Lower leg skin (tissue), 4 donors: ENCODE results near the gene YPEL1. TPM values are rescaled to one million over a fixed set of nuclear protein-coding genes. Genes with fewer than 3 reads are reported as not detected.

Experiments
- DNase-seq, 2 donors: peaks; one replicate each; pipeline ENCODE4 v3.0.0-alpha.2; 2019; ENCODE audit warnings: low spot score in 2 of 2
- H3K4me3 ChIP-seq: fragments of 200-600 bp; sonication (generic); 2 replicates; pipeline ENCODE4 v1.5.1; 2017; ENCODE audit warnings: mild to moderate bottlenecking, low read depth; ENCODE audit not compliant: poor library complexity, severe bottlenecking
- POLR2A ChIP-seq, 2 donors: fragments of 450-650 bp; IDR thresholded peaks; one replicate each; pipeline ENCODE4 v1.6.1; 2016 to 2017; ENCODE audit warnings: antibody characterized with exemption in 2 of 2, mild to moderate bottlenecking in 1 of 2, moderate library complexity in 1 of 2
- WGBS, 2 donors: methylation state at CpG; one replicate each; pipeline ENCODE4 v1.1.5; 2018; 5-methylcytosine and 5-hydroxymethylcytosine counted together
- intact Hi-C: fragments of 100-400 bp; cut with DNase I; formaldehyde crosslinking; loops from one replicate; pipeline ENCODE4 v1.15.0; 2023; ENCODE audit warnings: low total_unique reads
- total RNA-seq, 4 donors: library from RNA; depleted of rRNA; stranded (reverse); fragments of >200 nt; gene quantifications; one replicate each; pipeline ENCODE4 v1.1.0, GENCODE V29; 2016
- TF ChIP-seq, protein P1 (sequence below), 3 donors: fragments of 450-650 bp; IDR thresholded peaks; one replicate each; pipeline ENCODE4 v1.5.1; 2016; ENCODE audit warnings: antibody characterized with exemption in 3 of 3, mild to moderate bottlenecking in 3 of 3, moderate library complexity in 2 of 3

YPEL1 gene
- total RNA-seq, 4 donors from 2014 or later, result 1.9 to 5.4 (median 2.8) TPM

DNA sequence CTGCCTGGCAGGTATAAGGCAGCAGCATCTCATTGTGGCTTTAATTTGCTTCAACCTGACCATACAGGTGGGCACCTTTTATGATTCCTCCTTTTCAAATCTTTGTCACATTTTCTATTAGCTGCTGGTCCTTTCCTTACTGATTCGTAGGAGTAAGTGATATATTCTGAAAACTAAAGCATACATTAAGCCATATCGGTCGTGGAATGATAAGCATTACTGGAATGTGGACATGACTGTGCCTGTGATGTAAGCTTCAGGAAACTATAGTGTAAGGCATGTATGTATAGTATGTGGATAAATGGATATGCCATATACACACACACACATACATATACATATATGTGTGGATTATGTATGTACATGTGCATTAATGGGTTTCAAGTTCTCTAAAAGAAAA lies 20.8 kb downstream of the YPEL1 start:
- H3K4me3 ChIP-seq, result no peak overlapping the region
- DNase-seq, result no peak
- WGBS, 2 donors, result 59 to 70% methylated on average over 3 of the region's 3 CpGs
- TF ChIP-seq, protein P1, sequence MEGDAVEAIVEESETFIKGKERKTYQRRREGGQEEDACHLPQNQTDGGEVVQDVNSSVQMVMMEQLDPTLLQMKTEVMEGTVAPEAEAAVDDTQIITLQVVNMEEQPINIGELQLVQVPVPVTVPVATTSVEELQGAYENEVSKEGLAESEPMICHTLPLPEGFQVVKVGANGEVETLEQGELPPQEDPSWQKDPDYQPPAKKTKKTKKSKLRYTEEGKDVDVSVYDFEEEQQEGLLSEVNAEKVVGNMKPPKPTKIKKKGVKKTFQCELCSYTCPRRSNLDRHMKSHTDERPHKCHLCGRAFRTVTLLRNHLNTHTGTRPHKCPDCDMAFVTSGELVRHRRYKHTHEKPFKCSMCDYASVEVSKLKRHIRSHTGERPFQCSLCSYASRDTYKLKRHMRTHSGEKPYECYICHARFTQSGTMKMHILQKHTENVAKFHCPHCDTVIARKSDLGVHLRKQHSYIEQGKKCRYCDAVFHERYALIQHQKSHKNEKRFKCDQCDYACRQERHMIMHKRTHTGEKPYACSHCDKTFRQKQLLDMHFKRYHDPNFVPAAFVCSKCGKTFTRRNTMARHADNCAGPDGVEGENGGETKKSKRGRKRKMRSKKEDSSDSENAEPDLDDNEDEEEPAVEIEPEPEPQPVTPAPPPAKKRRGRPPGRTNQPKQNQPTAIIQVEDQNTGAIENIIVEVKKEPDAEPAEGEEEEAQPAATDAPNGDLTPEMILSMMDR (IDR thresholded peaks at IDR 0.05), result no peak
- TF ChIP-seq POLR2A (IDR thresholded peaks at IDR 0.05), result no peak
- intact Hi-C loops, result loop anchor here (5.0 kb wide), 1 partner anchor 238 kb away; the partner anchor contains the start of gene PPM1F

DNA sequence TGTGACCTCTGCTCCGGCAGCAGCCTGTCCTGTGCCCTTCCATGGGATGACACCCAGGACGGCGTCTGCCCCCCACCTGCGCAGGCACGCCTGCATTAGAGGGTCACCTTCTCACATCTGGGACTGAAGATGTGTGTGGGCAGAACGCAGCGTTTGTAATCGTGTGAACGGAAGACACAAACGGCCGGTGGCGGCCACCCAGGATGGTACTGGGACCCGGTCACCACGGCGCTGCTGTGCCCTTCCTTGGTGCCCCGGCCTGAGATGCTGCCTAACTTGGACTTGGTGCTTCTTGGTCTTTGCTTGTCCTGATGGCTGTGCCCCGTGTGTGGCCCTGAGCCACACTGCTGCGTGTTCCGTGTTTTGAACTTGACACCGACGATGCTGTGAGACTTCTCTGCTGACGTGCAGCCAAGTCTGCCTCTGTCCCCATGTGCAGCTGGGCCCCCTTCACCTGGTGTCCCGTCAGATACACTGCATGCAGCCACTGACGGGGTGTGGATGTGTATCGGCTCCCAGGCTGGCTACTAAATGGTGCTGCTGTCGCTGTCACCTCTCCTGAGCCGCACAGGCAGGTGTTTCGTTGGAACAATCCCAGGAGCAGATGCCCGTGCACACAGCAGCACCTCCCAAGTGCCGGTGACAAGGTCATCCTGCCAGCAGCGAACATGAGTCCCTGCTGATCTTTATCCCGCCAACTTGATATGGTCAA lies 21.4 kb downstream of the YPEL1 start:
- TF ChIP-seq POLR2A (IDR thresholded peaks at IDR 0.05), result no peak
- TF ChIP-seq, protein P1 (IDR thresholded peaks at IDR 0.05), result no peak
- 71 to 79% methylated on average over 30 to 32 of the region's 32 CpGs for WGBS, 2 donors
- intact Hi-C loops, result loop anchor here (5.0 kb wide), 1 partner anchor 238 kb away; the partner anchor contains the start of gene PPM1F
- DNase-seq, result no peak
- H3K4me3 ChIP-seq, result no peak overlapping the region

DNA sequence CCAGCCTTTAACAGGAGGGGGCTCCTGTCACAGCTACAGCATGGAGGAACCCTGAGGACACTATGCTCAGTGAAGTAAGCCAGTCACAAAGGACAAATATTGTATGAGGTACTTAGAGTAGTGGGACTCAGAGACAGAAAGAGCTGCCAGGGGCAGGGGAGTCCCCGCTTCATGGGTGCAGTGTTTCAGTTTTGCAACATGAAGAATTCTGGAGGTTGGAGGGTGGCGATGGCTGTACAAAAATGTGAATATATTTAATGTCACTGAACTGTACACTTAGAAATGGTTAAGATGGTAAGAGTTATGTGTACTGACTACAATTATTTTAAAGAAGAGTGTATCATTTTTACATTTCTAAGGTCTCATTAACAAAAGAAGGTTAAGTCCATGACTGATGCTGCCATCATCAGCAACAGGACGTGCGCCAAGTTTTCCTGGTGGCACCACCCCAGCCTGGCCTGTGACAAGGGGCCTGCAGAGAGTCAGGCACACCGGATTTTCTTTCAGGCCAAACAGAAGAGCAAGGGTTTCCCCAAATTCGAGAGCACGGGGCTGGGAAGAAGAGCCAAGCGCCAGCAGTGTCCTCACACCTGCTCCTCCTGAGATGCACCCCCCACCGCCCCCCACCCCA lies 22.1 kb downstream of the YPEL1 start:
- no peak for DNase-seq
- TF ChIP-seq, protein P1 (IDR thresholded peaks at IDR 0.05), result no peak
- TF ChIP-seq POLR2A (IDR thresholded peaks at IDR 0.05), result no peak
- intact Hi-C loops, result loop anchor here (5.0 kb wide), 1 partner anchor 239 kb away; the partner anchor contains the start of gene PPM1F
- 57 to 66% methylated on average over 9 of the region's 9 CpGs for WGBS, 2 donors
- no peak overlapping the region for H3K4me3 ChIP-seq

DNA sequence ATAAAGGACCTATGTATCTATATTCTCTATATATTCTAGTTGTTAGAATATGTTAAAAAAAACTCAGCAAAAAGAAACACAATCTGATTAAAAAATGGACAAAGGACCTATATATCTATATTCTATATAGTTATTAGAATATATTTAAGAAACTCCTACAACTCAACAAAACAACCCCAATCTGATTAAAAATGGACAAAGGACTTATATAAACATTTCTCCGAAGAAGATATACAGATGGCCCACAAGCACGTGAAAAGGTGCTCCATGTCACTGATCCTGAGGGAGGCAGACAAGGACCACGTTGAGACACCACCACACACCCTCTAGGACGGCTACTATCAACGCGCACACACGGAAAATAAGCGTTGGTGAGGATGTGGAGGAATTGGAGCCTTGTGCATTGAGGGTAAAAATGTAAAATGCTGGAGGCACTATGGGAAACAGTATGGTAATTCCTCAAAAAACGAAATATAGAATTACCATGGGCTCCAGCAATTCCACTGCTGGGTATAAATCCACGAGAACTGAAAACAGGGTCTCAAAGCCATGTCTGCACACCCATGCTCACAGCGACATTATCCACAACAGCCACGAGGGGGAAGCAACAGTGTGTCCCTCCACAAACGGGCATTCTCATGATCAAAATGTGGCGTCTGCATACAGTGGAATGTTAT lies 22.7 kb downstream of the YPEL1 start:
- intact Hi-C loops, result loop anchor here (5.0 kb wide), 1 partner anchor 239 kb away; the partner anchor contains the start of gene PPM1F
- 6% methylated on average over 14 of the region's 14 CpGs for WGBS, 2 donors
- TF ChIP-seq, protein P1 (IDR thresholded peaks at IDR 0.05), result peak in 1 of 3 donors; percentile 20
- no peak for TF ChIP-seq POLR2A (IDR thresholded peaks at IDR 0.05)
- no peak overlapping the region for H3K4me3 ChIP-seq
- peak; percentile 58 to 94 for DNase-seq

DNA sequence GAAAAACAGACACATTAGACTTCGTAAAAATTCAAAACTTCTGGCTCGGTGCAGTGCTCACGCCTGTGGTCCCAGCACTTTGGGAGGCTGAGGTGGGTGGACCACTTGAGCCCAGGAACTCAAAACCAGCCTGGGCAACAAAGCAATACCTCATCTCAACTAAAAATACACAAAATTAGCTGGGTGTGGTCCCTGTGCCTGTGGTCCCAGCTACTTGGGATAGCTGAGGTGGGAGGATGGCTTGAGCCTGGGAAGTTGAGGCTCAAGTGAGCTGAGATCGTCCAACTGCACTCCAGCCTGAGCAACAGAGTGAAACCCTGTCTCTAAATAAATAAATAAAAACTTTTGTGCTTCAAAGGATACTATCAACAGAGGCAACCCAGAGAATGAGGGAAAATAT lies 23.7 kb downstream of the YPEL1 start:
- DNase-seq, result no peak
- H3K4me3 ChIP-seq, result no peak overlapping the region
- TF ChIP-seq POLR2A (IDR thresholded peaks at IDR 0.05), result no peak
- TF ChIP-seq, protein P1 (IDR thresholded peaks at IDR 0.05), result no peak
- 81 to 89% methylated on average over 4 of the region's 4 CpGs for WGBS, 2 donors
- intact Hi-C loops, result loop anchor here (5.0 kb wide), 1 partner anchor 240 kb away; the partner anchor contains the start of gene PPM1F
